PC-9 (cell line): ENCODE results near the gene ABCA6. TPM values are rescaled to one million over a fixed set of nuclear protein-coding genes. Genes with fewer than 3 reads are reported as not detected.

Experiments used
- BruUV-seq: library from RNA; stranded (reverse); fragments of 400-500 nt; replicated peaks from 2 replicates; lab custom pipeline; 2021; lab: Mats Ljungman, UMichigan
- CTCF ChIA-PET: fragments of 300-600 bp; sonication (Branson Sonifier 250); formaldehyde crosslinking; loops from one replicate; lab custom pipeline; 2022; ENCODE audit warnings: antibody characterized with exemption; lab: Charles Lee
- POLR2A ChIA-PET: fragments of 300-600 bp; sonication (Branson Sonifier 250); formaldehyde crosslinking; loops from one replicate; lab custom pipeline; 2022; ENCODE audit warnings: antibody characterized with exemption; ENCODE audit not compliant: unreplicated experiment; lab: Charles Lee
- DNase-seq, 2 experiments: peaks; one replicate each; pipeline versions ENCODE4 v3.0.0 to v3.0.0-alpha.2; 2015 to 2022; ENCODE audit warnings: mixed read lengths in 1 of 2
- H2AFZ ChIP-seq: fragments of 200-600 bp; sonication (generic); 2 replicates; pipeline ENCODE4 v1.8.1; 2017; ENCODE audit warnings: antibody characterized with exemption
- H3F3A ChIP-seq: fragments of 200-600 bp; sonication (generic); 2 replicates; pipeline ENCODE4 v1.8.1; 2017; ENCODE audit warnings: antibody characterized with exemption, mild to moderate bottlenecking, low read depth; ENCODE audit not compliant: insufficient read depth
- H3K27ac ChIP-seq: fragments of 200-600 bp; sonication (generic); 2 replicates; pipeline ENCODE4 v1.6.1; 2016; ENCODE audit warnings: mixed run types
- H3K27me3 ChIP-seq: fragments of 200-600 bp; sonication (generic); 2 replicates; pipeline ENCODE4 v1.6.1; 2016; ENCODE audit warnings: low read depth, mixed run types; ENCODE audit not compliant: insufficient read depth
- H3K36me3 ChIP-seq: fragments of 200-600 bp; sonication (generic); 2 replicates; pipeline ENCODE4 v1.6.1; 2016; ENCODE audit warnings: low read depth, mixed run types
- H3K4me1 ChIP-seq: fragments of 200-600 bp; sonication (generic); replicated peaks from 2 replicates; pipeline ENCODE4 v1.6.1; 2016; ENCODE audit warnings: mixed run types; ENCODE audit not compliant: insufficient read depth
- H3K4me2 ChIP-seq: fragments of 200-600 bp; sonication (generic); 2 replicates; pipeline ENCODE4 v1.6.1; 2017; ENCODE audit warnings: mixed run types
- H3K4me3 ChIP-seq: fragments of 200-600 bp; sonication (generic); 2 replicates; pipeline ENCODE4 v1.6.1; 2016; ENCODE audit warnings: mixed run types
- H3K79me2 ChIP-seq: fragments of 200-600 bp; sonication (generic); 2 replicates; pipeline ENCODE4 v1.6.1; 2017; ENCODE audit warnings: low read depth, mixed run types
- H3K9me2 ChIP-seq: fragments of 200-600 bp; sonication (generic); 2 replicates; pipeline ENCODE4 v1.8.1; 2017; ENCODE audit warnings: mild to moderate bottlenecking; ENCODE audit not compliant: insufficient read depth
- H3K9me3 ChIP-seq: fragments of 200-600 bp; sonication (generic); 2 replicates; pipeline ENCODE4 v1.8.1; 2016; ENCODE audit warnings: low read depth; ENCODE audit not compliant: insufficient read depth
- H4K20me1 ChIP-seq: fragments of 200-600 bp; sonication (generic); 2 replicates; pipeline ENCODE4 v1.8.1; 2017; ENCODE audit not compliant: insufficient read depth
- EZH2 ChIP-seq: fragments of 200-600 bp; sonication (generic); IDR thresholded peaks from 2 replicates; pipeline ENCODE4 v1.8.0; 2017; ENCODE audit warnings: antibody characterized with exemption, low read depth
- intact Hi-C: fragments of 100-400 bp; cut with micrococcal nuclease; formaldehyde crosslinking; loops from one replicate; pipeline ENCODE4 v1.10.0; 2022; ENCODE audit not compliant: unreplicated experiment
- total RNA-seq: library from RNA; stranded (reverse); gene quantifications from 2 replicates; pipeline ENCODE4 v1.2.3, GENCODE V29; 2021
- TF ChIP-seq, protein P1 (sequence below): fragments of 200-600 bp; sonication (generic); conservative IDR thresholded peaks from 2 replicates; pipeline ENCODE4 v1.6.1; 2017; ENCODE audit warnings: mixed run types, antibody characterized with exemption, mild to moderate bottlenecking, moderate library complexity

The ABCA6 gene
- total RNA-seq, 1 experiment from 2014 or later, result not detected

DNA sequence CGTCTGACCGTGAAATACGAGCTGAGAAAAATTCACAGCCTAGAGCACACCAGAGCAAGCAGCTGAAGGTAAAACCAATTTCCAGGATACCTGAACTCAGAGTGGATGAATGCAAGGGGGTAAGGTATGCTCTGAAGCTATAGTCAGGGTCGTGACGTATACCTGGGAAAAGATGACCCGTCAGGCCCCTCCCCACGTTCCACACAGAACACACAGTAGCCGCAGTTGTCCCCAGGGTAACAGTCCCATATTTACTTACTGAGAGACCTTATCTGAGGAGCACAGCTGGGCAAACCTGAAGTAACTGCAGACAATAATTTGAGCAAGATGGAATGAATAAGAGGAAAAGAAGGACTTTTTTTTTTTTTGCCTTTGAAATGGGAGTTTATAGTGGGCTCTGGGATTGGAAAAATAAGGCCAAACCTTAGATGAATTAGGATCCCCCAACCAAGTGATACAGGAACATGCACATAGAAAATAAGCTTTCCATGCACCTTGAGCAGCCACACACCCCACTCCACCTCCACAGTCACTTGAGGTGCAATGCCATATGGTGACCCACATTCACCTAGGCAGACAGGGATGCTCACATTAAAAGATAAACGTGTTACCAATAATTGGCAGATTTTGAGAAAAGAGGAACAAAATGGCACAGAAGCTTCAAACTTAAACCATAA lies 38.0 kb downstream of the ABCA6 start:
- intact Hi-C loops, result no loop called here
- no peak for DNase-seq
- H4K20me1 ChIP-seq, result no peaks in the 10 kb centered on the region
- H2AFZ ChIP-seq, result no peak overlapping the region
- H3K4me3 ChIP-seq, result no peak overlapping the region
- H3K4me2 ChIP-seq, result no peak overlapping the region
- no peaks in the 10 kb centered on the region for H3K9me2 ChIP-seq
- ChIA-PET CTCF (no interaction called here), POLR2A (interaction anchor here (0.7 kb wide), 1 partner anchor 45 kb away, joined by 10 read pairs; no protein-coding TSS in a partner anchor)
- H3F3A ChIP-seq, result no peaks in the 10 kb centered on the region
- no peak overlapping the region for H3K27ac ChIP-seq
- no peaks in the 10 kb centered on the region for H3K36me3 ChIP-seq
- H3K27me3 ChIP-seq, result no peaks in the 10 kb centered on the region
- no TSS peak for BruUV-seq
- no peaks in the 10 kb centered on the region for H3K79me2 ChIP-seq
- no peaks in the 10 kb centered on the region for H3K9me3 ChIP-seq
- H3K4me1 ChIP-seq, result no peaks in the 10 kb centered on the region
- no peak for TF ChIP-seq EZH2
- TF ChIP-seq, protein P1, sequence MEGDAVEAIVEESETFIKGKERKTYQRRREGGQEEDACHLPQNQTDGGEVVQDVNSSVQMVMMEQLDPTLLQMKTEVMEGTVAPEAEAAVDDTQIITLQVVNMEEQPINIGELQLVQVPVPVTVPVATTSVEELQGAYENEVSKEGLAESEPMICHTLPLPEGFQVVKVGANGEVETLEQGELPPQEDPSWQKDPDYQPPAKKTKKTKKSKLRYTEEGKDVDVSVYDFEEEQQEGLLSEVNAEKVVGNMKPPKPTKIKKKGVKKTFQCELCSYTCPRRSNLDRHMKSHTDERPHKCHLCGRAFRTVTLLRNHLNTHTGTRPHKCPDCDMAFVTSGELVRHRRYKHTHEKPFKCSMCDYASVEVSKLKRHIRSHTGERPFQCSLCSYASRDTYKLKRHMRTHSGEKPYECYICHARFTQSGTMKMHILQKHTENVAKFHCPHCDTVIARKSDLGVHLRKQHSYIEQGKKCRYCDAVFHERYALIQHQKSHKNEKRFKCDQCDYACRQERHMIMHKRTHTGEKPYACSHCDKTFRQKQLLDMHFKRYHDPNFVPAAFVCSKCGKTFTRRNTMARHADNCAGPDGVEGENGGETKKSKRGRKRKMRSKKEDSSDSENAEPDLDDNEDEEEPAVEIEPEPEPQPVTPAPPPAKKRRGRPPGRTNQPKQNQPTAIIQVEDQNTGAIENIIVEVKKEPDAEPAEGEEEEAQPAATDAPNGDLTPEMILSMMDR, result no peak

DNA sequence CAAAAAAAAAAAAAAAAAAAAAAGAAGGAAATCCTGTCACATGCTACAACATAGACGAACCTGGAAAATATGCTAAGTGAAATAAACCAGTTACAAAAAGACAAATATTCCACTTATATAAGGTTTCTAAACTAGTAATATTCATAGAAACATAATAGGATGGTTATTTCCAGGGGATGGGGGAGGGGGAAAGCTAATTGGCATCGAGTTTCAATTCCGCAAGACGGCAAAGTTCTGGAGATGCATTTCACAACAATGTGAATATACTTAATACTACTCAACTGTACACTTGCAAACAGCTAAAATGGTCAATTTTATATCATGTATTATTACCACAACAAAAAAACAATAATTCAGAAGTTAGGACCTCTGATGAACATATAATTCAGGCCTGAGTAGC lies 43.1 kb downstream of the ABCA6 start:
- H3K4me2 ChIP-seq, result no peak overlapping the region
- ChIA-PET POLR2A (no interaction called here), CTCF (no interaction called here)
- DNase-seq, result no peak
- no peaks in the 10 kb centered on the region for H3K36me3 ChIP-seq
- no peak overlapping the region for H3K4me3 ChIP-seq
- no peaks in the 10 kb centered on the region; the same call in none of the 2 replicates for H3K9me2 ChIP-seq
- H2AFZ ChIP-seq, result no peak overlapping the region
- H3K79me2 ChIP-seq, result no peaks in the 10 kb centered on the region
- H3K27me3 ChIP-seq, result no peaks in the 10 kb centered on the region
- intact Hi-C loops, result no loop called here
- H3F3A ChIP-seq, result no peaks in the 10 kb centered on the region
- TF ChIP-seq EZH2, result no peak
- TF ChIP-seq, protein P1, result no peak
- H3K27ac ChIP-seq, result no peak overlapping the region
- no peaks in the 10 kb centered on the region for H4K20me1 ChIP-seq
- H3K4me1 ChIP-seq, result no peaks in the 10 kb centered on the region
- BruUV-seq, result no TSS peak
- no peaks in the 10 kb centered on the region for H3K9me3 ChIP-seq

DNA sequence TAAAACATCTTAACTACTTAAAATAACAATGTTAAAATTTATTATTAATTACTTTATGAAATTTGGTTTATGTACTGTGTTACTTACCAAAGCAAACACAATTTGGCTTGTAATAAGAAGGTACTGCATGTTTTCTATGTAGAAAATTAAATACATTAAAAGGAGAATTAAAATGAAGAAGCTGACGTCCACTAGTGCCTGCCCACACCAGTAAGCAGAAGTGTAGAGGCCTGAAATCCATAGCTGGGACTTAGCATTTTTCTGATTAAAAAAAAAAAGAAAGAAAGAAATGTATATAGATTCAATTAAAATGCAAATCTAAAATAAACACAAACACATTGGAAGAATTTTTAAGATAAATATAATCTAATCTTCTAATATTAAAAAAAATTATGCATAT lies 45.2 kb downstream of the ABCA6 start:
- Histone ChIP-seq H3K36me3 (no peaks in the 10 kb centered on the region), H3K9me2 (no peaks in the 10 kb centered on the region; the same call in none of the 2 replicates), H2AFZ (no peak overlapping the region), H3K4me1 (no peaks in the 10 kb centered on the region), H3K4me3 (no peak overlapping the region), H3K9me3 (no peaks in the 10 kb centered on the region), H3K79me2 (no peaks in the 10 kb centered on the region), H3K27ac (no peak overlapping the region), H3K27me3 (no peaks in the 10 kb centered on the region), H4K20me1 (no peaks in the 10 kb centered on the region), H3K4me2 (no peak overlapping the region), H3F3A (no peaks in the 10 kb centered on the region)
- BruUV-seq, result no TSS peak
- DNase-seq, result no peak
- TF ChIP-seq EZH2, result no peak
- TF ChIP-seq, protein P1, result no peak
- POLR2A ChIA-PET, result no interaction called here
- CTCF ChIA-PET, result no interaction called here
- intact Hi-C loops, result no loop called here
